Esophagus squamous epithelium (tissue), 5 donors: Measurements from ENCODE around the gene CEP170B. TPM values are rescaled to one million over a fixed set of nuclear protein-coding genes. Genes with fewer than 3 reads are reported as not detected.

Source experiments
- DNase-seq: peaks from one replicate; lab custom pipeline; 2025; lab: John Stamatoyannopoulos, UW
- H3K27ac ChIP-seq, 4 donors: fragments of 200-600 bp; sonication (generic); one replicate each; pipeline ENCODE4 v1.5.1; 2016 to 2019; ENCODE audit warnings: mild to moderate bottlenecking in 1 of 4
- H3K27me3 ChIP-seq, 4 donors: fragments of 200-600 bp; sonication (generic); 1 replicate in 3 of 4; 2 replicates in 1 of 4; pipeline versions ENCODE4 v1.5.1 to v1.6.0; 2017 to 2021; ENCODE audit warnings: antibody characterized with exemption in 1 of 4
- H3K36me3 ChIP-seq, 3 donors: fragments of 200-600 bp; sonication (generic); one replicate each; pipeline ENCODE4 v1.5.1; 2016 to 2019
- H3K4me1 ChIP-seq, 3 donors: fragments of 200-600 bp; sonication (generic); one replicate each; pipeline ENCODE4 v1.5.1; 2017 to 2019
- H3K4me3 ChIP-seq, 4 donors: fragments of 200-600 bp; sonication (generic); 1 replicate in 3 of 4; 2 replicates in 1 of 4; pipeline ENCODE4 v1.5.1; 2016 to 2019; ENCODE audit warnings: mild to moderate bottlenecking in 2 of 4, moderate library complexity in 1 of 4
- H3K9me3 ChIP-seq, 3 donors: fragments of 200-600 bp; sonication (generic); one replicate each; pipeline ENCODE4 v1.5.1; 2016 to 2019
- POLR2A ChIP-seq, 4 donors: fragments of 450-650 bp; IDR thresholded peaks; one replicate each; pipeline ENCODE4 v1.6.1; 2017; ENCODE audit warnings: antibody characterized with exemption in 4 of 4, mild to moderate bottlenecking in 4 of 4, moderate library complexity in 3 of 4
- WGBS, 2 donors: methylation state at CpG; one replicate each; pipeline ENCODE4 v1.1.5; 2018; 5-methylcytosine and 5-hydroxymethylcytosine counted together
- intact Hi-C: fragments of 100-400 bp; cut with DNase I; formaldehyde crosslinking; loops from one replicate; pipeline ENCODE4 v1.15.0; 2022
- total RNA-seq, 4 donors: library from RNA; depleted of rRNA; stranded (reverse); fragments of >200 nt; gene quantifications; one replicate each; pipeline ENCODE4 v1.1.0, GENCODE V29; 2016
- TF ChIP-seq, protein P1 (sequence below), 6 experiments: fragments of 450-650 bp in 4 of 6; fragments of 200-600 bp in 2 of 6; sonication (generic) in 2 of 6; IDR thresholded peaks; one replicate each; pipeline ENCODE4 v1.5.1; 2016 to 2019; ENCODE audit warnings: antibody characterized with exemption in 6 of 6, mild to moderate bottlenecking in 4 of 6, moderate library complexity in 4 of 6
- donor health status: DM: yes; HTN: yes; CAD: no.

CEP170B gene
- total RNA-seq, 4 donors from 2014 or later = 18.2 to 41.0 (median 30.6) TPM

DNA sequence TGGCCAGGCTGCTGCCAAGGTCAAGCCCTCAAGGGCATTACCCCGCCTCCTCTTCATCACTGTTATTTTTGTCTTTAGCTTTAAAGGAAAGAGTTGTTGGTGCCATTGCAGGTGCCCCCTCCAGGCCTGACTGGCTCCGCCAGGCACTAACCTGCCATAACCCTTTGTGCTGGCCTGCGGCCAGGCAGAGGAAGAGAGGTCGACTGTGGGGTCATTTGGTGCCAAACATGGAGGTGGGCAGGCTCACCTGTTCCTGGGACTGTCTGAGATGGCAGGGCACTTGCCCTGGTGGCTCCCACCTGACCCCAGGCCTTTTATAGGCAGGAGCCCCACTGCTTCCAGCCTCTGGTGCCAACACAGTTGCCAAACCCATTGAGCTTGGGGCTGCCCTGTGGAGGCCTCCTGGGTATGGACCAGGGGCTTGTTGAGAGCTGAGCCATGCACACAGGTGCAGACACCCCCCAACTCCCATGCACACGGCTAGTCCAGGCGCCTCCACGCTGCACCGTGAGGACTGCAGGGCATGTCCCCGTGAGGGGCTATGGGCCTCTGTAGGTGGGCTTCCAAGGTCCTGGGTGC is 30.2 kb downstream of the CEP170B start:
- peaks cover 0 to 36% (median 0%) of the 10 kb centered on the region in 3 donors for H3K4me1 ChIP-seq
- TF ChIP-seq POLR2A (IDR thresholded peaks at IDR 0.05) = no peak
- TF ChIP-seq, protein P1, sequence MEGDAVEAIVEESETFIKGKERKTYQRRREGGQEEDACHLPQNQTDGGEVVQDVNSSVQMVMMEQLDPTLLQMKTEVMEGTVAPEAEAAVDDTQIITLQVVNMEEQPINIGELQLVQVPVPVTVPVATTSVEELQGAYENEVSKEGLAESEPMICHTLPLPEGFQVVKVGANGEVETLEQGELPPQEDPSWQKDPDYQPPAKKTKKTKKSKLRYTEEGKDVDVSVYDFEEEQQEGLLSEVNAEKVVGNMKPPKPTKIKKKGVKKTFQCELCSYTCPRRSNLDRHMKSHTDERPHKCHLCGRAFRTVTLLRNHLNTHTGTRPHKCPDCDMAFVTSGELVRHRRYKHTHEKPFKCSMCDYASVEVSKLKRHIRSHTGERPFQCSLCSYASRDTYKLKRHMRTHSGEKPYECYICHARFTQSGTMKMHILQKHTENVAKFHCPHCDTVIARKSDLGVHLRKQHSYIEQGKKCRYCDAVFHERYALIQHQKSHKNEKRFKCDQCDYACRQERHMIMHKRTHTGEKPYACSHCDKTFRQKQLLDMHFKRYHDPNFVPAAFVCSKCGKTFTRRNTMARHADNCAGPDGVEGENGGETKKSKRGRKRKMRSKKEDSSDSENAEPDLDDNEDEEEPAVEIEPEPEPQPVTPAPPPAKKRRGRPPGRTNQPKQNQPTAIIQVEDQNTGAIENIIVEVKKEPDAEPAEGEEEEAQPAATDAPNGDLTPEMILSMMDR (IDR thresholded peaks at IDR 0.05) = no peak
- 47 to 67% methylated on average over 1 to 3 of the region's 9 CpGs for WGBS, 2 donors
- intact Hi-C loops = loop anchor here (5.0 kb wide), 1 partner anchor 152 kb away; no protein-coding TSS in a partner anchor
- no peak overlapping the region for H3K27ac ChIP-seq
- H3K36me3 ChIP-seq = peaks cover 0 to 27% (median 4%) of the 10 kb centered on the region in 3 donors
- no peaks in the 10 kb centered on the region for H3K27me3 ChIP-seq
- no peak overlapping the region for H3K4me3 ChIP-seq
- no peak for DNase-seq
- no peaks in the 10 kb centered on the region for H3K9me3 ChIP-seq

DNA sequence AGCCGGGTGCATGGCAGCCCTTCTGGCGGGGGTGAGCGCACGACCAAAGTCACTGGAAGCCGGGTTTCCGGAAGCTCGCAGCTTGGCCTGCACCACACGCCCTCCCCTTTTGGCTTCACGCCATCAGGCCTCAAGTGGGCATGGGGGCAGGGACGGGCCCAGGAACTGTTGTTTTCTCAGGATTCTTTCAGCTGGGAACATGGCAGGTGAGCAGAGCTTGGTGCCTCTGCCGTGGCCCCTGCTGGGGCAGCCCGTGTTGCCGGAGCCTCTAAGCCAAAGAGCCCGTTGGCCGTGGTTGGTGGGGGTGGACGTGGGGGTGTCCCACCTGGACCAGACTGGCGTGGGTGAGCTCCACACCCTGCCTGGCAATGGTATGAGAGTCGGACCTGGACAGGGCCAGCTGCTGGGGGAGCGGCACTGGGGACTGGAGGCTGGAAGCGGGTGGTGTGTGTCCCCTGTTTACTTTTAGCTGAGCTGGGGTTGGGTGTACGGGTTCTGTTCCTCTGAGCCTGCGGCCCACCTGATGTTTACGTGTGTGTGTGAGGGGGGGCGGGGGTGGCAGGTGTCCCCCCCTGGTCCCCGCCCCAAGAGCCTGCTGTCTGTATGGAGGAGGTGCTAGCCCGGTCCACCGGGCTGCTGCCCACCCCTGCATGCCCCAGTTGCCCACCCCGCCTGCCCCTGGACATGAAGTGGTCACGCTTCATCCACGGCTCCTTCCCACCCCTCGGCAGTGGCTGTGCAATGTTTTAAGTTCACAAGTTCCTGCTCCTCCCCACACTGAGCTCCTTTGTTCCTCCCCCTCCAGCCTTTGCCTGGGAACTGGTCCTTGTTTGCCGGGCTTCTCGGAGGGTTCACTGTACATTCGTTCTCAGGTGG is 31.0 kb downstream of the CEP170B start:
- intact Hi-C loops = loop anchor here (5.0 kb wide), 1 partner anchor 151 kb away; no protein-coding TSS in a partner anchor
- no peak for DNase-seq
- Histone ChIP-seq H3K4me3 (no peak overlapping the region), H3K9me3 (no peaks in the 10 kb centered on the region), H3K27ac (no peak overlapping the region), H3K4me1 (peaks cover 0 to 36% (median 0%) of the 10 kb centered on the region in 3 donors), H3K36me3 (peaks cover 0 to 27% (median 4%) of the 10 kb centered on the region in 3 donors), H3K27me3 (no peaks in the 10 kb centered on the region)
- no peak for TF ChIP-seq POLR2A (IDR thresholded peaks at IDR 0.05)
- TF ChIP-seq, protein P1 (IDR thresholded peaks at IDR 0.05) = no peak
- WGBS, 2 donors = 42 to 54% methylated on average over 6 to 8 of the region's 34 CpGs

DNA sequence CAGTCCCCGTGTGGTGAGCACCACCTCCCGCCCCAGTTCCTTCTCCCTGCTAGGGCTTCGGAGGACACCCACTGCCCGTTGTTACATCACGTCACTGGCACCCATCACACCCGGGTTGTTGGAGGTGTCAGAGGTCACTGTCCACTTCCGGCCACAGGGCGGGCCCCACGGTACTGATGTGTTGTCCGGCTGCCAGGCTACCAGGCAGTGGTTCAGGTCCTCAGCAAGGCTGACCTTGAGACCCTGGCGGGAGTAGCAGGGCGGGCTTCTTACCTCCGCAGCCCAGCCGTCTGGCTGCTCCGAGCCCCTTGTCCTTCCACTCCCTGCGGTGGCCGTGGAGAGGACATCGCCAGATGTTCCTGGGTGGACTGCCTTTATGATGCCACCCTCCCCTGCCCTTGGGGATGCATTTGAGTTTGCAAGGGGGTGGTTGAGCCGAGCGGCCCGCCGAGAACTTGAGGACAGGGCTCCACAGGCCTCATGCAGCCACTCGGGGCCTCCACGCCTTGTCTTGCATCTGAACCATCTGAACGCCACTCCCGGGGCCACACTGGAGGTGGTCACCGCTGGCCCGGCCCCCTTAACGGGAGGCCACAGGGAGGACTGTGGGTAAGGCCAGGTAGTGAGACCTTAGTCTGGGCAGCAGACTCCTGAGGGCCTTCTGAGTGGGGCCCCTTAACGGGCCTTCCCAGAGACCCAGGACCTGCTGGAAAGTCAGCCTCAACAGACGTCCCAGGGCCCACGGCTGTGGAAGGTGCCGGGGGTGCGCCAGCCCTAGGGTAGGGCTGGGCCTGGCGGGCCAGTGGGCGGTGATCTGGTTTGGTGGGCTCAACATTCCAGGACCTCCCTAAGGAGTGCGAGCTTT is 32.5 kb downstream of the CEP170B start:
- H3K36me3 ChIP-seq = peaks cover 0 to 27% (median 4%) of the 10 kb centered on the region in 3 donors
- H3K4me3 ChIP-seq = no peak overlapping the region
- TF ChIP-seq, protein P1 (IDR thresholded peaks at IDR 0.05) = no peak
- TF ChIP-seq POLR2A (IDR thresholded peaks at IDR 0.05) = no peak
- peaks cover 0 to 36% (median 0%) of the 10 kb centered on the region in 3 donors for H3K4me1 ChIP-seq
- H3K9me3 ChIP-seq = no peaks in the 10 kb centered on the region
- no peak for DNase-seq
- no peaks in the 10 kb centered on the region for H3K27me3 ChIP-seq
- WGBS, 2 donors = 65 to 86% methylated on average over 8 to 13 of the region's 37 CpGs
- no peak overlapping the region for H3K27ac ChIP-seq
- intact Hi-C loops = loop anchor here (5.0 kb wide), 1 partner anchor 150 kb away; no protein-coding TSS in a partner anchor

DNA sequence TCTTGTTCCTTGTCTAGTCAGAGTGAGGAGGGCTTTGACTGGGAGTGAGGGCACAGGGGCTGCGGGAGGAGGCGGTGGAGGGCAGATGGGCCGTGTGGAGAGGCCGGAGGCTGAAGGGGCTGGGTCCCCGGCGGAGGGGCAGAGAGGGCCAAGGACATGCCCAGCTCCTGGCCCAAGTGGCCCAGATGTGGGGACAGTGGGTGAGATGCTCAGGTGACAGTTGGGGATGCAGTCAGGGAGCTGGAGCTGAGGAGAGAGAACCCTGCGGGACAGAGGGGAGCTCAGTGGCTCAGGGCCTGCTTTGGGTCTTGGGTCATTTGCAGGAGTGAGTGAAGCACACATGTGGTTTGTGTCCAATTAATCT is 33.1 kb downstream of the CEP170B start:
- Histone ChIP-seq H3K27me3 (no peaks in the 10 kb centered on the region), H3K27ac (no peak overlapping the region), H3K9me3 (no peaks in the 10 kb centered on the region), H3K4me3 (no peak overlapping the region), H3K4me1 (peaks cover 0 to 36% (median 0%) of the 10 kb centered on the region in 3 donors), H3K36me3 (peaks cover 0 to 24% (median under 1%) of the 10 kb centered on the region in 3 donors)
- TF ChIP-seq, protein P1 (IDR thresholded peaks at IDR 0.05) = no peak
- no peak for TF ChIP-seq POLR2A (IDR thresholded peaks at IDR 0.05)
- intact Hi-C loops = loop anchor here (5.0 kb wide), 1 partner anchor 149 kb away; no protein-coding TSS in a partner anchor
- 64 to 90% methylated on average over 1 to 7 of the region's 7 CpGs for WGBS, 2 donors
- no peak for DNase-seq
